ENCODE results near the gene CATSPERZ. TPM values are rescaled to one million over a fixed set of nuclear protein-coding genes. Genes with fewer than 3 reads are reported as not detected.

Gene CATSPERZ
- total and polyA plus RNA-seq, 2 of the 13 experiments (the other 11 are each of a cell fraction or from before 2014, with no cell fraction given): 0.22 to 0.48 TPM

GRCh38 chr11:64304316-64305072 lies 4.3 kb downstream of the CATSPERZ start (continued):
- TF ChIP-seq ZNF687 (CRISPR knock-in tag; IDR thresholded peaks at IDR 0.05) (peak; percentile 84), MATR3 (CRISPR knock-in tag; IDR thresholded peaks at IDR 0.05) (no peak), ZNF280D (CRISPR knock-in tag; IDR thresholded peaks at IDR 0.05) (no peak; the same call in 1 of the 2 replicates), TOPORS (CRISPR knock-in tag; IDR thresholded peaks at IDR 0.05) (no peak), SMYD3 (CRISPR knock-in tag; IDR thresholded peaks at IDR 0.05) (no peak), ZNF781 (CRISPR knock-in tag; IDR thresholded peaks at IDR 0.05; ENCODE audit: borderline replicate concordance, not compliant biosample characterization) (peak; percentile 47), TFAP4 (IDR thresholded peaks at IDR 0.05; ENCODE audit: borderline replicate concordance, low read depth) (peak; percentile 23; the same call in 1 of the 2 replicates), ZNF761 (CRISPR knock-in tag; conservative IDR thresholded peaks at IDR 0.05) (no peak), ZBTB37 (CRISPR knock-in tag; IDR thresholded peaks at IDR 0.05) (no peak), ISX (CRISPR knock-in tag; conservative IDR thresholded peaks at IDR 0.05) (0 out of 2 replicates have a peak, but pooled peaks have one; percentile 64), ZNF605 (CRISPR knock-in tag; IDR thresholded peaks at IDR 0.05) (peak; percentile 69), ZBTB3 (CRISPR knock-in tag; IDR thresholded peaks at IDR 0.05; ENCODE audit: borderline replicate concordance, low read depth) (no peak), ZNF777 (CRISPR knock-in tag; IDR thresholded peaks at IDR 0.05) (peak; percentile 72), ZFY (CRISPR knock-in tag; IDR thresholded peaks at IDR 0.05) (peak; percentile 53), ZNF878 (CRISPR knock-in tag; IDR thresholded peaks at IDR 0.05) (0 out of 2 replicates have a peak, but pooled peaks have one; percentile 79), NONO (IDR thresholded peaks at IDR 0.05) (no peak), NONO (CRISPR knock-in tag; conservative IDR thresholded peaks at IDR 0.05) (peak; percentile 61; the same call in 1 of the 2 replicates), NR2F1 (CRISPR knock-in tag; IDR thresholded peaks at IDR 0.05) (0 out of 4 replicates have a peak, but pooled peaks of 1 of the 2 experiments have one; percentile 11), TAF15 (IDR thresholded peaks at IDR 0.05; ENCODE audit: low read depth, low read length, poor library complexity, severe bottlenecking) (no peak)

Measured in HepG2 (cell line).